HFFc6 (cell line): ENCODE results near the gene OPN1SW. TPM values are rescaled to one million over a fixed set of nuclear protein-coding genes. Genes with fewer than 3 reads are reported as not detected.

Experiments used
- DNase-seq: peaks from one replicate; pipeline ENCODE4 v3.0.0-alpha.2; 2018
- H3K27ac Mint-ChIP-seq: 2 replicates; pipeline ENCODE4 v1.8.0; 2020; ENCODE audit warnings: mild to moderate bottlenecking, mixed read lengths
- H3K27me3 Mint-ChIP-seq: 2 replicates; pipeline ENCODE4 v1.8.0; 2021; ENCODE audit warnings: mild to moderate bottlenecking, moderate library complexity, mixed read lengths; ENCODE audit not compliant: insufficient read depth
- H3K36me3 Mint-ChIP-seq: 2 replicates; pipeline ENCODE4 v1.8.0; 2021; ENCODE audit warnings: low read depth, mixed read lengths
- H3K4me1 Mint-ChIP-seq: 2 replicates; pipeline ENCODE4 v1.8.0; 2020; ENCODE audit warnings: low read depth, mixed read lengths
- H3K4me3 Mint-ChIP-seq: 2 replicates; pipeline ENCODE4 v1.8.0; 2020; ENCODE audit warnings: mild to moderate bottlenecking, moderate library complexity, mixed read lengths
- H3K9me3 Mint-ChIP-seq: 2 replicates; pipeline ENCODE4 v1.8.0; 2020; ENCODE audit warnings: mild to moderate bottlenecking, mixed read lengths
- CTCF ChIP-seq: fragments of 200-600 bp; sonication (generic); IDR thresholded peaks from 2 replicates; pipeline ENCODE4 v1.5.0; 2021; ENCODE audit warnings: antibody characterized with exemption, mild to moderate bottlenecking
- total RNA-seq, 6 experiments: library from RNA; stranded (reverse); fragmentation: NEBNext Ultra II Directional; extraction: Animal tissue kit (Norgen Biotek cat#: 25700); gene quantifications; 2 replicates in 1 of 6; 3 replicates in 5 of 6; pipeline ENCODE4 v1.2.3, GENCODE V29; 2021

Gene OPN1SW
- total RNA-seq, 6 experiments from 2014 or later = not detected

GRCh38 chr7:128788446-128789412 lies 13.1 kb upstream of the OPN1SW start:
- H3K4me1 Mint-ChIP-seq = peaks cover 10% of the 10 kb centered on the region
- H3K36me3 Mint-ChIP-seq = no peaks in the 10 kb centered on the region
- H3K27me3 Mint-ChIP-seq = peaks cover 13% of the 10 kb centered on the region
- H3K4me3 Mint-ChIP-seq = no peak overlapping the region
- no peak overlapping the region for H3K27ac Mint-ChIP-seq
- H3K9me3 Mint-ChIP-seq = no peaks in the 10 kb centered on the region
- TF ChIP-seq CTCF = no peak
- no peak for DNase-seq

DNA sequence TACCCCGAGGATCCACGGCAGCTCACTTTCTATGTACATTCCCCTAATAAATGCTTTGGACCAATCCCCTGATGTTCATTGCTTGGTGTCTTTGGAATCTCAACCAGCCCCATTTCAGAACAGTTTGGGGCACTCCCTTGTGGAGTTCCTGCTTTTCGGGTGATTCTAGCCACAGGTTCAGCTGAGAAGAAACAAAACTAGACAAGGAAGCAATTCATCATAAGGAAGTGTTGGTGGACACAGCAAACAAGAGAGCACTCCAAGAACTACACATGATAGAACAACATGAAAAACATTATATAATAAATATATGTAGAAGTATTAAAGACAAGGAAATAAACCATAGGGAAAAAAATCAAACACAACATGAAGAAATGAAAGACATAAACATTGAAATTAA lies 10.1 kb upstream of the OPN1SW start:
- TF ChIP-seq CTCF = no peak
- no peaks in the 10 kb centered on the region for H3K9me3 Mint-ChIP-seq
- no peak for DNase-seq
- no peak overlapping the region for H3K4me3 Mint-ChIP-seq
- no peaks in the 10 kb centered on the region for H3K36me3 Mint-ChIP-seq
- peaks cover 20% of the 10 kb centered on the region for H3K27me3 Mint-ChIP-seq
- H3K4me1 Mint-ChIP-seq = peaks cover 24% of the 10 kb centered on the region
- no peak overlapping the region for H3K27ac Mint-ChIP-seq

GRCh38 chr7:128783143-128783861 lies 7.7 kb upstream of the OPN1SW start:
- Mint-ChIP-seq H3K36me3 (peaks cover 4% of the 10 kb centered on the region; the same call in 1 of the 2 replicates), H3K9me3 (peaks cover 5% of the 10 kb centered on the region; the same call in 1 of the 2 replicates), H3K27ac (peak overlapping the region; percentile 15; the same call in 1 of the 2 replicates), H3K27me3 (peaks cover 12% of the 10 kb centered on the region), H3K4me1 (peaks cover 27% of the 10 kb centered on the region), H3K4me3 (peak overlapping the region; percentile 44; the same call in 1 of the 2 replicates)
- no peak for TF ChIP-seq CTCF
- DNase-seq = peak; percentile 68

GRCh38 chr7:128781851-128782250 lies 6.3 kb upstream of the OPN1SW start:
- Mint-ChIP-seq H3K27ac (no peak overlapping the region), H3K4me1 (peaks cover 27% of the 10 kb centered on the region), H3K27me3 (peaks cover 12% of the 10 kb centered on the region), H3K9me3 (peaks cover 19% of the 10 kb centered on the region), H3K36me3 (peaks cover 13% of the 10 kb centered on the region), H3K4me3 (no peak overlapping the region)
- no peak for DNase-seq
- TF ChIP-seq CTCF = no peak

- no peak; the same call in 1 of the 2 replicates for TF ChIP-seq CTCF
- Mint-ChIP-seq H3K27me3 (peaks cover 15% of the 10 kb centered on the region), H3K4me3 (no peak overlapping the region), H3K4me1 (peaks cover 33% of the 10 kb centered on the region), H3K36me3 (peaks cover 18% of the 10 kb centered on the region), H3K27ac (peak overlapping the region; percentile 62), H3K9me3 (peaks cover 27% of the 10 kb centered on the region)
- DNase-seq = peak; percentile 39
Observed at GRCh38 chr7:128781126-128781525, 5.5 kb upstream of the OPN1SW start.
